ENCODE results near the gene WSB2. TPM values are rescaled to one million over a fixed set of nuclear protein-coding genes. Genes with fewer than 3 reads are reported as not detected.
A peak's percentile ranks its signal among the peaks of the same experiment; 100 is the strongest.

The WSB2 gene
- total RNA-seq, 1 experiment from 2014 or later: 193 TPM

GRCh38 chr12:118058227-118058626, 2.8 kb downstream of the WSB2 start:
- ChIA-PET CTCF (interaction anchor here (0.7 kb wide), 1 partner anchor 318 kb away, joined by 5 read pairs; no protein-coding TSS in a partner anchor), POLR2A (interaction anchor here (0.5 kb wide), 1 partner anchor 9 kb away, joined by 4 read pairs; no protein-coding TSS in a partner anchor)
- Histone ChIP-seq H3K9me3 (ENCODE audit: control insufficient read depth, insufficient read depth, low read depth, low read length) (no peaks in the 10 kb centered on the region), H3K36me3 (ENCODE audit: control insufficient read depth, insufficient read depth, low read length) (no peaks in the 10 kb centered on the region; the same call in 1 of the 2 replicates), H3K4me3 (ENCODE audit: low read depth in 2 of 2, low read length in 2 of 2) (no peak overlapping the region), H3K27me3 (ENCODE audit: control insufficient read depth, insufficient read depth, low read length) (no peaks in the 10 kb centered on the region), H3K4me1 (ENCODE audit: control insufficient read depth, insufficient read depth, low read length) (peaks cover 71% of the 10 kb centered on the region), H3K27ac (ENCODE audit: low read length) (peak overlapping the region; percentile 98)
- ATAC-seq (no peak), DNase-seq (ENCODE audit: low read depth, low spot score) (no peak)
- intact Hi-C loops (cut with micrococcal nuclease; ENCODE audit: unreplicated experiment): no loop called here
- in situ Hi-C loops (cut with HindIII; ENCODE audit: low pct_unique_long_range_greater_than_20kb, low sequenced_read_pairs): no loop called here
- BruUV-seq (replicated peaks): no TSS peak
- TF ChIP-seq POLR2AphosphoS5 (IDR thresholded peaks at IDR 0.05; ENCODE audit: low read depth, low read length): no peak
- no peak for TF ChIP-seq TCF7L2 (IDR thresholded peaks at IDR 0.05; ENCODE audit: low read depth, low read length)
- TF ChIP-seq REST (IDR thresholded peaks at IDR 0.05; ENCODE audit: insufficient read depth in 1 of 2, low read depth in 2 of 2, low read length in 1 of 2): no peak
- TF ChIP-seq SIN3A (IDR thresholded peaks at IDR 0.05; ENCODE audit: borderline replicate concordance, insufficient read depth, low read depth, low read length): no peak
- no peak for TF ChIP-seq CTCF (IDR thresholded peaks at IDR 0.05)

GRCh38 chr12:118055865-118056773, 4.9 kb downstream of the WSB2 start:
- no peak for DNase-seq (ENCODE audit: low read depth, low spot score)
- ChIA-PET POLR2A (interaction anchor here (0.8 kb wide), 1 partner anchor 21 kb away, joined by 4 read pairs; no protein-coding TSS in a partner anchor), CTCF (interaction anchor here (0.6 to 0.7 kb wide), 3 partner anchors 79 to 1489 kb away, joined by 3 to 5 read pairs (median 4); no protein-coding TSS in a partner anchor)
- no peak overlapping the region; a peak in 1 of 4 replicates for H3K4me3 ChIP-seq (ENCODE audit: low read depth in 2 of 2, low read length in 2 of 2)
- H3K27ac ChIP-seq (ENCODE audit: low read length): peak overlapping the region; percentile 98
- H3K4me1 ChIP-seq (ENCODE audit: control insufficient read depth, insufficient read depth, low read length): peaks cover 80% of the 10 kb centered on the region
- in situ Hi-C loops (cut with HindIII; ENCODE audit: low pct_unique_long_range_greater_than_20kb, low sequenced_read_pairs): no loop called here
- TF ChIP-seq CTCF (IDR thresholded peaks at IDR 0.05) (no peak), SIN3A (IDR thresholded peaks at IDR 0.05; ENCODE audit: borderline replicate concordance, insufficient read depth, low read depth, low read length) (no peak), REST (IDR thresholded peaks at IDR 0.05; ENCODE audit: insufficient read depth in 1 of 2, low read depth in 2 of 2, low read length in 1 of 2) (no peak), TCF7L2 (IDR thresholded peaks at IDR 0.05; ENCODE audit: low read depth, low read length) (no peak), POLR2AphosphoS5 (IDR thresholded peaks at IDR 0.05; ENCODE audit: low read depth, low read length) (no peak; the same call in 1 of the 2 replicates)
- no peaks in the 10 kb centered on the region; the same call in 1 of the 2 replicates for H3K36me3 ChIP-seq (ENCODE audit: control insufficient read depth, insufficient read depth, low read length)
- no peaks in the 10 kb centered on the region for H3K27me3 ChIP-seq (ENCODE audit: control insufficient read depth, insufficient read depth, low read length)
- peak; percentile 11; the same call in 1 of the 2 replicates for ATAC-seq
- intact Hi-C loops (cut with micrococcal nuclease; ENCODE audit: unreplicated experiment): no loop called here
- H3K9me3 ChIP-seq (ENCODE audit: control insufficient read depth, insufficient read depth, low read depth, low read length): no peaks in the 10 kb centered on the region
- no TSS peak for BruUV-seq (replicated peaks)
